ENCODE data around the gene PRRX2.

- TF ChIP-seq EP300 (IDR thresholded peaks at IDR 0.05) (no peak), CTCF (IDR thresholded peaks at IDR 0.05) (no peak), POLR2A (IDR thresholded peaks at IDR 0.05) (no peak)
Measured at GRCh38 chr9:129631674-129632129, 33.7 kb upstream of the PRRX2 start.
